ENCODE measurements around the gene ZKSCAN3.

ZKSCAN3 gene

DNA sequence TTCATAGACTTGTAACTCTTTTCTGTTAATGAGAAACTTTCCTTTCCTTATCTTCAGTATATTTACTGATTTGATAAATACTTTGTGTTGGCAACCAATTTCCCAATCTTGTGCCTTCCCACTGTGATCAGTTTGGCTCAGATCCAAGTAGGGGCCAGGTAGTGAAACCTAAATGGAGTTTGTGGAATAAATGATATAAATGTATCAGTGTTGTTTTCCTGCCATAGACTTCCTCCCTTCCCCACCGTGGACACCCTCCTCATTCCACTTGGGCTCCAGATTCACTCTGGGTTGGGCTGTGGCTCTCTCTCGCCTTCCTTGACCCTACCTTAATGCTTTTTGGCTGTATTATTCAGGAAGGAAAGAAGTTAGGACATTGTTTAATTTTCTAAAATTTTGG lies 1.3 kb downstream of the ZKSCAN3 start:
- CTCF ChIA-PET: no interaction called here
- DNase-seq (ENCODE audit: extremely low spot score): no peak
- no peak for TF ChIP-seq ELF4 (IDR thresholded peaks at IDR 0.05)
- TF ChIP-seq FOXA1 (IDR thresholded peaks at IDR 0.05): no peak
- TF ChIP-seq NFRKB (IDR thresholded peaks at IDR 0.05): no peak
- TF ChIP-seq HDGF (IDR thresholded peaks at IDR 0.05; ENCODE audit: borderline replicate concordance): no peak
- no peak for TF ChIP-seq TARDBP (IDR thresholded peaks at IDR 0.05)
- no peak for TF ChIP-seq BHLHE40 (IDR thresholded peaks at IDR 0.05; ENCODE audit: borderline replicate concordance)
- no peak for TF ChIP-seq ZNF384 (IDR thresholded peaks at IDR 0.05)
- TF ChIP-seq FOXM1 (IDR thresholded peaks at IDR 0.05; ENCODE audit: borderline replicate concordance): no peak
- TF ChIP-seq FOXK2 (IDR thresholded peaks at IDR 0.05): no peak
- no peak for TF ChIP-seq CTBP1 (IDR thresholded peaks at IDR 0.05; ENCODE audit: borderline replicate concordance)
- TF ChIP-seq SP1 (IDR thresholded peaks at IDR 0.05): no peak
- no peak for TF ChIP-seq SUZ12 (IDR thresholded peaks at IDR 0.05)
- POLR2A ChIA-PET: interaction anchor here (1.3 kb wide), 1 partner anchor 99 kb away, joined by 3 read pairs; the partner anchor contains the start of gene ZKSCAN4

DNA sequence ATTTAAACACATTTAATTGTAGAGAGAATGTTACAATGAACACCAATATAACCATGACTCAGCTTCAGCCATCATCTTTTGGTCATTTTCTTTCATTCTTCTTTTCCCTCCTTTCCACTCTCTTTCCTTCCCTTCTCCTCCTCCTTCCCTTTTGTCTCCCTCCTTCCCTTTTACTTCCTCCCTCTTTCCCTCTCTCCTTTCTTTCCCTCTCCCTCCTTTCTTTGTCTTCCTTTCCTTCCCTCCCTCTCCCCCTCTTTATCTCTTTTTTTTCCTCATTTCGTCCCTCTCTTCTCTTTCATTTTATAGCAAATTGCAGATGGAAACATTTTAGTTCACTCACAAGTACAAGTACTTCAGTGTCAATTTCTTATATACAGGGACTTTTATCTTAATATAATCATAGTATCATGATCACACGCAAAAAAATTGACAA lies 1.8 kb downstream of the ZKSCAN3 start:
- no peak for DNase-seq (ENCODE audit: extremely low spot score)
- POLR2A ChIA-PET: interaction anchor here (1.3 kb wide), 1 partner anchor 99 kb away, joined by 3 read pairs; the partner anchor contains the start of gene ZKSCAN4
- TF ChIP-seq SUZ12 (IDR thresholded peaks at IDR 0.05) (no peak), FOXA1 (IDR thresholded peaks at IDR 0.05) (no peak), LEF1 (IDR thresholded peaks at IDR 0.05; ENCODE audit: borderline replicate concordance) (no peak), ARNT (IDR thresholded peaks at IDR 0.05) (no peak), ZNF384 (IDR thresholded peaks at IDR 0.05) (no peak), L3MBTL2 (conservative IDR thresholded peaks at IDR 0.05) (no peak), NFRKB (IDR thresholded peaks at IDR 0.05) (no peak), ELF4 (IDR thresholded peaks at IDR 0.05) (no peak), SP1 (IDR thresholded peaks at IDR 0.05) (no peak), HDGF (IDR thresholded peaks at IDR 0.05; ENCODE audit: borderline replicate concordance) (no peak), FOXM1 (IDR thresholded peaks at IDR 0.05; ENCODE audit: borderline replicate concordance) (no peak), BHLHE40 (IDR thresholded peaks at IDR 0.05; ENCODE audit: borderline replicate concordance) (no peak), TARDBP (IDR thresholded peaks at IDR 0.05) (no peak), CTBP1 (IDR thresholded peaks at IDR 0.05; ENCODE audit: borderline replicate concordance) (no peak), FOXK2 (IDR thresholded peaks at IDR 0.05) (no peak)
- CTCF ChIA-PET: no interaction called here

GRCh38 chr6:28353356-28353755 lies 3.6 kb downstream of the ZKSCAN3 start:
- DNase-seq (ENCODE audit: extremely low spot score): no peak
- TF ChIP-seq NFRKB (IDR thresholded peaks at IDR 0.05) (no peak), FOXA1 (IDR thresholded peaks at IDR 0.05) (no peak), FOXK2 (IDR thresholded peaks at IDR 0.05) (no peak), CTBP1 (IDR thresholded peaks at IDR 0.05; ENCODE audit: borderline replicate concordance) (no peak), LEF1 (IDR thresholded peaks at IDR 0.05; ENCODE audit: borderline replicate concordance) (no peak), TARDBP (IDR thresholded peaks at IDR 0.05) (no peak), PKNOX1 (IDR thresholded peaks at IDR 0.05) (no peak), SP1 (IDR thresholded peaks at IDR 0.05) (no peak), FOXM1 (IDR thresholded peaks at IDR 0.05; ENCODE audit: borderline replicate concordance) (no peak), L3MBTL2 (conservative IDR thresholded peaks at IDR 0.05) (no peak), SUZ12 (IDR thresholded peaks at IDR 0.05) (no peak), BHLHE40 (IDR thresholded peaks at IDR 0.05; ENCODE audit: borderline replicate concordance) (no peak), ARNT (IDR thresholded peaks at IDR 0.05) (no peak), ZNF384 (IDR thresholded peaks at IDR 0.05) (no peak), HDGF (IDR thresholded peaks at IDR 0.05; ENCODE audit: borderline replicate concordance) (no peak), ELF4 (IDR thresholded peaks at IDR 0.05) (no peak)
- CTCF ChIA-PET: no interaction called here
- POLR2A ChIA-PET: no interaction called here

DNA sequence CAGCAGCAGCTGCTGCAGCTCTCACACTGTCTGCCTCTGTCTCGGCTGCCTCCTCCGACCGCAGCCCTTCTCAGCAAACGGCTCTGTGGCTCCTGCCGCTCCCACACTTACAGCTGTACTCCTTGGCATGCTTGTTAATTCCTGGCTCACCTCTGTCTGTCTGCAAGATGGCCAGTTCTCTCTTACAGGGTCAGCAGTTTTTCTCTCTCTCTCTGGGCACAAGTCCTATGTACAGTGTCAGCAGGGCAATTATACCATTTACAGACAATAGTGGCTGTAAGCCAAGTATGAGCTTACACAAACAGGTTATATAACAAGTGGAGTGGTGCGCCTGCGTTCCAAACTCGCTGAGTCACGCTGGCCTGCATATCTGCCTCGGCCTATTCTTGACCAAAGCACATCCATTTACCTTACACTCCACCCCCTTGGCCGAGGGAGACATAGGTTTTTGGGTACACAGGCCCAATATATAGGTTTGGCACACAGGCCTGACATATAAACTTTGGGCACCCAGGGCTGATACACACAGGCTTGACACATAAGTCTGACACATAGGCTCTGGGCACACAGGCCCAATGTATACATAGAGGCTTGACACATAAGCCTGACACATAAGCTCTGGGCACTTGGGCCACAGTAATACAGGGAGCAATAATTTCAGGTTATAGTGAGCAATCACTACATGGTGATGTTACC lies 4.4 kb downstream of the ZKSCAN3 start:
- TF ChIP-seq CTBP1 (IDR thresholded peaks at IDR 0.05; ENCODE audit: borderline replicate concordance) (no peak), FOXA1 (IDR thresholded peaks at IDR 0.05) (no peak), NFRKB (IDR thresholded peaks at IDR 0.05) (no peak), SUZ12 (IDR thresholded peaks at IDR 0.05) (no peak), LEF1 (IDR thresholded peaks at IDR 0.05; ENCODE audit: borderline replicate concordance) (no peak), PKNOX1 (IDR thresholded peaks at IDR 0.05) (no peak)
- POLR2A ChIA-PET: interaction anchor here (2.2 to 2.4 kb wide), 3 partner anchors 18 to 218 kb away, joined by 11 to 23 read pairs (median 18); partner anchors contain the start of genes ZKSCAN8 and ZSCAN31
- CTCF ChIA-PET: no interaction called here
- no peak for DNase-seq (ENCODE audit: extremely low spot score)

- POLR2A ChIA-PET: interaction anchor here (0.7 to 2.4 kb wide), 9 partner anchors 17 to 250 kb away, joined by 3 to 23 read pairs (median 9); partner anchors contain the start of genes ZKSCAN8, ZSCAN16, ZSCAN26 and ZSCAN31
- TF ChIP-seq FOXK2 (IDR thresholded peaks at IDR 0.05) (no peak), ELF4 (IDR thresholded peaks at IDR 0.05) (no peak), TARDBP (IDR thresholded peaks at IDR 0.05) (no peak), FOXA1 (IDR thresholded peaks at IDR 0.05) (no peak), CTBP1 (IDR thresholded peaks at IDR 0.05; ENCODE audit: borderline replicate concordance) (no peak), ZNF384 (IDR thresholded peaks at IDR 0.05) (no peak), SP1 (IDR thresholded peaks at IDR 0.05) (no peak), L3MBTL2 (conservative IDR thresholded peaks at IDR 0.05) (no peak), HDGF (IDR thresholded peaks at IDR 0.05; ENCODE audit: borderline replicate concordance) (no peak), NFRKB (IDR thresholded peaks at IDR 0.05) (no peak), LEF1 (IDR thresholded peaks at IDR 0.05; ENCODE audit: borderline replicate concordance) (no peak), PKNOX1 (IDR thresholded peaks at IDR 0.05) (no peak)
- DNase-seq (ENCODE audit: extremely low spot score): no peak
- CTCF ChIA-PET: interaction anchor here (0.9 to 2.0 kb wide), 4 partner anchors 99 to 227 kb away, joined by 3 to 11 read pairs (median 4); partner anchors contain the start of gene ZKSCAN8
Measured at GRCh38 chr6:28354688-28355554, 5.2 kb downstream of the ZKSCAN3 start.

Measured in HEK293T (cell line).